ENCODE results near the gene PDGFRB. TPM values are rescaled to one million over a fixed set of nuclear protein-coding genes. Genes with fewer than 3 reads are reported as not detected.

Gene PDGFRB
- polyA plus RNA-seq, 1 experiment: 276 TPM

GRCh38 chr5:150141544-150142184 is 14.0 kb downstream of the PDGFRB start:
- Histone ChIP-seq H3K36me3 (ENCODE audit: control insufficient read depth, insufficient read depth, low read length) (peaks cover 10% of the 10 kb centered on the region), H3K4me3 (ENCODE audit: low read depth, low read length) (no peak overlapping the region), H3K27me3 (ENCODE audit: control insufficient read depth, insufficient read depth, low read length) (no peaks in the 10 kb centered on the region)
- ChIA-PET CTCF (interaction anchor here (0.8 to 2.6 kb wide), 2 partner anchors 11 to 161 kb away, joined by 3 to 16 read pairs; partner anchors contain the start of gene ARSI), POLR2A (no interaction called here)
- no peak for TF ChIP-seq CTCF (IDR thresholded peaks at IDR 0.05; ENCODE audit: insufficient read depth, low read depth, low read length)
- no peak for DNase-seq (ENCODE audit: low read depth)

DNA sequence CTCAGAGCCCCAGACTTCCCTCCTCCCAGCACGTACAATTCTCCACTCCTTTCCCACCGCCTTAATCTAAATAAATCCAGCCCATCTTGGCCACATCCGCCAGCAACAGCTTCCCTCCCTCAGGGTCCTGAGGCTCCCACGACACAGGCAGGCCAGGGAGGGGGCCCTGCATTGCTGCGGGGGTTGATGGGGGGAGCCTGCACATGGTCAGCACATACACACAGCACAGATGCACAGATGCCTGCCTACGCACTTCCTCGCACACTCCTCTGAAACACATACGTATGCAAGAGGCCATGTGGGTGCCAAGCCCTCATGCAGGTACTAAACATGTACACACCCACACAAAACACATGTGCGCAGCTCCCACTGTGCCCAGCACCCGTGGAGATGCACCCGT is 14.8 kb downstream of the PDGFRB start:
- ChIA-PET CTCF (interaction anchor here (1.0 to 2.6 kb wide), 3 partner anchors 10 to 120 kb away, joined by 3 to 16 read pairs (median 9); partner anchors contain the start of gene PDGFRB), POLR2A (interaction anchor here (1.4 kb wide), 1 partner anchor 15 kb away, joined by 5 read pairs; the partner anchor contains the start of gene PDGFRB)
- Histone ChIP-seq H3K27me3 (ENCODE audit: control insufficient read depth, insufficient read depth, low read length) (no peaks in the 10 kb centered on the region), H3K36me3 (ENCODE audit: control insufficient read depth, insufficient read depth, low read length) (peaks cover 18% of the 10 kb centered on the region), H3K4me3 (ENCODE audit: low read depth, low read length) (no peak overlapping the region)
- DNase-seq (ENCODE audit: low read depth): peak; percentile 76
- TF ChIP-seq CTCF (IDR thresholded peaks at IDR 0.05; ENCODE audit: insufficient read depth, low read depth, low read length): no peak

- Histone ChIP-seq H3K27me3 (ENCODE audit: control insufficient read depth, insufficient read depth, low read length) (no peaks in the 10 kb centered on the region), H3K4me3 (ENCODE audit: low read depth, low read length) (no peak overlapping the region), H3K36me3 (ENCODE audit: control insufficient read depth, insufficient read depth, low read length) (peaks cover 29% of the 10 kb centered on the region)
- POLR2A ChIA-PET: no interaction called here
- no peak for DNase-seq (ENCODE audit: low read depth)
- CTCF ChIA-PET: interaction anchor here (1.5 to 2.6 kb wide), 5 partner anchors 9 to 36 kb away, joined by 5 to 16 read pairs (median 8); partner anchors contain the start of gene PDGFRB
- no peak for TF ChIP-seq CTCF (IDR thresholded peaks at IDR 0.05; ENCODE audit: insufficient read depth, low read depth, low read length)
Observed at GRCh38 chr5:150139334-150139733, 16.3 kb downstream of the PDGFRB start.

GRCh38 chr5:150138551-150139265 is 16.9 kb downstream of the PDGFRB start:
- Histone ChIP-seq H3K27me3 (ENCODE audit: control insufficient read depth, insufficient read depth, low read length) (no peaks in the 10 kb centered on the region), H3K4me3 (ENCODE audit: low read depth, low read length) (0 out of 2 replicates have a peak overlapping the region, but pooled peaks have one; percentile 6), H3K36me3 (ENCODE audit: control insufficient read depth, insufficient read depth, low read length) (peaks cover 33% of the 10 kb centered on the region)
- DNase-seq (ENCODE audit: low read depth): peak; percentile 77
- ChIA-PET CTCF (interaction anchor here (0.7 to 3.4 kb wide), 10 partner anchors 8 to 75 kb away, joined by 3 to 24 read pairs (median 6); partner anchors contain the start of gene PDGFRB), POLR2A (no interaction called here)
- TF ChIP-seq CTCF (IDR thresholded peaks at IDR 0.05; ENCODE audit: insufficient read depth, low read depth, low read length): no peak

DNA sequence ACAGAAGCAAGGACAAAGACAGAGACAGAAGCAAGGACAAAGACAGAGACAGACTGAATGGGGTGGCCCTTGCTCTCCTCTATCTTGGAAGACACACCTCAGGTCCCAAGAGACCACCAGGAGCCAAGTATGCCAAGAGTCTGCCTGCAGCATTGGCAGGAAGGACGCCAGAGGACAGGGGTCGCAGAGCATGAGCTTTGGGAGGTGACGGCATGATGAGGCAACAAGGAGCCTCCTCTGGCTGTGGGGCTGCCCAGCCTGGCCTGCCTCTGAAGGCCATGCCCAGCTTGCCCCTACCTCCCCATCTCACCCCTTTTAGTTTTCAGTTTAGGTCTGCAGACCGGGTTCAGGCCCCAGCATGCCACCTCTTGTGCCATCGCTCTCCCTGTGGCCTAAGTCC is 17.6 kb downstream of the PDGFRB start:
- DNase-seq (ENCODE audit: low read depth): no peak
- CTCF ChIA-PET: interaction anchor here (0.7 to 3.4 kb wide), 7 partner anchors 7 to 75 kb away, joined by 3 to 24 read pairs (median 3); partner anchors contain the start of gene PDGFRB
- Histone ChIP-seq H3K27me3 (ENCODE audit: control insufficient read depth, insufficient read depth, low read length) (no peaks in the 10 kb centered on the region), H3K4me3 (ENCODE audit: low read depth, low read length) (no peak overlapping the region), H3K36me3 (ENCODE audit: control insufficient read depth, insufficient read depth, low read length) (peaks cover 40% of the 10 kb centered on the region)
- TF ChIP-seq CTCF (IDR thresholded peaks at IDR 0.05; ENCODE audit: insufficient read depth, low read depth, low read length): no peak
- POLR2A ChIA-PET: no interaction called here

Data from BJ (cell line).